ENCODE data around the gene PPM1H.

Gene PPM1H

DNA sequence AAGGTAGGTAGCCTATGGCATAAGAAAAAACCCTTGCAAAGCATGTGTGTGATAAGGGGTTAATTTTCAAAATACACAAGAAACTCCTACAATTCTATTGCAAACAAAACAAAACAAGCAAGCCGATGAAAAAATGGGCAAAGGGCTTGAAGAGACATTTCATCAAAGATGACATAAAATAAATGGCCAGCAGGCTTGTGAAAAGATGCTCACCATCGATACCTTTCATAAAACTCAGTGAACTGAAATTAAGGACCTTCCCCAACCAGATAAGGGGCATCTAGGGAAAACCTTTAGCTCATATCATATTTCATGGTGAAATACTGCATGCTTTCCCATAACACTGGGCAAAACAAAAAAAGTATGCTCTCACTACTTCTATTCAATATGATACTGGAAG is 131.2 kb downstream of the PPM1H start:
- DNase-seq, result no peak
- H3K36me3 ChIP-seq (replicated peaks), result no peaks in the 10 kb centered on the region
- no peaks in the 10 kb centered on the region for H3K27me3 ChIP-seq (replicated peaks)
- H3K4me3 ChIP-seq (ENCODE audit: low read depth, low read length), result no peak overlapping the region
- in situ Hi-C loops (cut with HindIII; ENCODE audit: low pct_ligation_motif_present, low sequenced_read_pairs), result no loop called here
- no peak overlapping the region for H3K27ac ChIP-seq
- no peak for TF ChIP-seq CTCF (IDR thresholded peaks at IDR 0.05; ENCODE audit: low read depth, low read length, missing control alignments)

GRCh38 chr12:62802984-62803383 is 132.0 kb downstream of the PPM1H start:
- Histone ChIP-seq H3K27ac (no peak overlapping the region), H3K4me3 (ENCODE audit: low read depth, low read length) (no peak overlapping the region), H3K36me3 (replicated peaks) (no peaks in the 10 kb centered on the region), H3K27me3 (replicated peaks) (no peaks in the 10 kb centered on the region)
- TF ChIP-seq CTCF (IDR thresholded peaks at IDR 0.05; ENCODE audit: low read depth, low read length, missing control alignments), result peak; percentile 35
- peak; percentile 36 for DNase-seq
- in situ Hi-C loops (cut with HindIII; ENCODE audit: low pct_ligation_motif_present, low sequenced_read_pairs), result no loop called here

GRCh38 chr12:62802321-62802720 is 132.6 kb downstream of the PPM1H start:
- in situ Hi-C loops (cut with HindIII; ENCODE audit: low pct_ligation_motif_present, low sequenced_read_pairs), result no loop called here
- DNase-seq, result no peak
- Histone ChIP-seq H3K36me3 (replicated peaks) (no peaks in the 10 kb centered on the region), H3K27ac (no peak overlapping the region), H3K4me3 (ENCODE audit: low read depth, low read length) (no peak overlapping the region), H3K27me3 (replicated peaks) (no peaks in the 10 kb centered on the region)
- no peak for TF ChIP-seq CTCF (IDR thresholded peaks at IDR 0.05; ENCODE audit: low read depth, low read length, missing control alignments)

DNA sequence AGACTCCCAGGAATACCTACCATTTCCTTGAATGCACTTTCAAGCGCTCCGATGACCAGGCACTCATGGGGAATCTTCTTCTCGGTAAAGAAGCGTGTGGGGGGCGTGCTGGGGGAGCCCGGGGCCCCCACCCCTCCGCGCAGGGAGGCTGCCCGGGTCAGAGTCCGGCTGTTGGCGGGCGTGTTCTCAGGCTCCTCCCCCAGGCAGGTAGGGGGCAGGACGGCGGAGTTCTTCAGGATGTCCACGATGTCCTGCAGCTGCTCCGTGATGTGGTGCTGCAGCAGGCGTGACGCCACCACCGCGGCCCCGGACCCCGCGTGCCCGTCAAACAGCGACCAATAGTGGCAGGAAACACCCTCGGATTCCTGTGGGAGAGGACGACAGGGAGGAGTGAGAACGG is 133.2 kb downstream of the PPM1H start:
- no peak for DNase-seq
- in situ Hi-C loops (cut with HindIII; ENCODE audit: low pct_ligation_motif_present, low sequenced_read_pairs), result no loop called here
- H3K27me3 ChIP-seq (replicated peaks), result no peaks in the 10 kb centered on the region
- no peak overlapping the region for H3K27ac ChIP-seq
- H3K36me3 ChIP-seq (replicated peaks), result no peaks in the 10 kb centered on the region
- H3K4me3 ChIP-seq (ENCODE audit: low read depth, low read length), result no peak overlapping the region
- TF ChIP-seq CTCF (IDR thresholded peaks at IDR 0.05; ENCODE audit: low read depth, low read length, missing control alignments), result no peak

- no peak for DNase-seq
- in situ Hi-C loops (cut with HindIII; ENCODE audit: low pct_ligation_motif_present, low sequenced_read_pairs), result no loop called here
Observed at GRCh38 chr12:62800707-62801400, 134.1 kb downstream of the PPM1H start.

More at GRCh38 chr12:62800707-62801400, 134.1 kb downstream of the PPM1H start:
- TF ChIP-seq CTCF (IDR thresholded peaks at IDR 0.05; ENCODE audit: low read depth, low read length, missing control alignments), result no peak
- H3K36me3 ChIP-seq (replicated peaks), result no peaks in the 10 kb centered on the region
- no peaks in the 10 kb centered on the region for H3K27me3 ChIP-seq (replicated peaks)
- no peak overlapping the region for H3K27ac ChIP-seq
- H3K4me3 ChIP-seq (ENCODE audit: low read depth, low read length), result no peak overlapping the region

Measured in brain microvascular endothelial cell (primary cell).